GM19328 (cell line): Measurements from ENCODE around the gene FKBP1B.
"Not testable (repeated sequence)": the region's sequence is repeated elsewhere in the genome, so short reads cannot be mapped to it uniquely, and the experiment has no call there.

ENCODE experiments used
- ATAC-seq: cut with Tn5 transposase; IDR thresholded peaks from one replicate; pipeline ENCODE4 v1.9.1; 2021; ENCODE audit warnings: mild to moderate bottlenecking, moderate library complexity; ENCODE audit not compliant: unreplicated experiment

FKBP1B gene

GRCh38 chr2:24058564-24059271 is 9.2 kb downstream of the FKBP1B start:
- ATAC-seq = no peak

- ATAC-seq = no peak
Measured at GRCh38 chr2:24065341-24065740, 15.8 kb downstream of the FKBP1B start.

GRCh38 chr2:24072259-24072658 is 22.7 kb downstream of the FKBP1B start:
- no peak for ATAC-seq

- ATAC-seq = no peak
Measured at GRCh38 chr2:24073816-24074215, 24.3 kb downstream of the FKBP1B start.

GRCh38 chr2:24075259-24075658 is 25.7 kb downstream of the FKBP1B start:
- no peak for ATAC-seq

GRCh38 chr2:24075915-24076848 is 26.6 kb downstream of the FKBP1B start, which contains the start of gene SF3B6:
Gene SF3B6, minus strand, starts transcription at chr2:24076326. Its CDS starts 97 bp downstream, at chr2:24076229.
- ATAC-seq = peak; percentile 95

GRCh38 chr2:24076849-24077534 is 27.5 kb downstream of the FKBP1B start:
- ATAC-seq = peak; percentile 17

- no peak for ATAC-seq
Measured at GRCh38 chr2:24077535-24077877, 28.0 kb downstream of the FKBP1B start.

GRCh38 chr2:24077879-24078278 is 28.3 kb downstream of the FKBP1B start:
- no peak for ATAC-seq

- ATAC-seq = no peak
Measured at GRCh38 chr2:24080701-24081100, 31.2 kb downstream of the FKBP1B start.

GRCh38 chr2:24082787-24083566 is 33.4 kb downstream of the FKBP1B start:
- ATAC-seq = no peak

- peak; percentile 69 for ATAC-seq
Measured at GRCh38 chr2:24083567-24084385, 34.2 kb downstream of the FKBP1B start.

- peak; percentile 67 for ATAC-seq
Measured at GRCh38 chr2:24084386-24085199, 35.1 kb downstream of the FKBP1B start, which contains the start of gene TP53I3. Gene TP53I3, minus strand, starts transcription at chr2:24084834. Its CDS starts 508 bp downstream, at chr2:24084326.

- no peak for ATAC-seq
Measured at GRCh38 chr2:24085200-24085489, 35.6 kb downstream of the FKBP1B start.

GRCh38 chr2:24086241-24086640 is 36.7 kb downstream of the FKBP1B start:
- no peak for ATAC-seq

GRCh38 chr2:24087032-24087431 is 37.5 kb downstream of the FKBP1B start:
- ATAC-seq = no peak

GRCh38 chr2:24088821-24089359 is 39.3 kb downstream of the FKBP1B start:
- no peak for ATAC-seq

GRCh38 chr2:24093270-24093669 is 43.7 kb downstream of the FKBP1B start:
- ATAC-seq = not testable (repeated sequence)
